Frontal cortex (tissue), 4 donors: ENCODE results near the gene ADAMTS20. TPM values are rescaled to one million over a fixed set of nuclear protein-coding genes. Genes with fewer than 3 reads are reported as not detected.

Source experiments
- DNase-seq, 2 donors: peaks; one replicate each; pipeline ENCODE4 v3.0.0; 2012; ENCODE audit warnings: low spot score in 2 of 2
- FAIRE-seq: peaks from 2 replicates; lab custom pipeline; 2012; peaks lifted over from hg19 to GRCh38; lab: Jason Lieb, UNC
- total RNA-seq: library from RNA; depleted of rRNA; stranded (reverse); fragments of >200 nt; gene quantifications from one replicate; pipeline ENCODE4 v1.2.3, GENCODE V29; 2014
- donor health status: control.
- donor health status: control.
- donor health status: control.

The ADAMTS20 gene
- total RNA-seq, 1 donor from 2014 or later: 0.41 TPM

DNA sequence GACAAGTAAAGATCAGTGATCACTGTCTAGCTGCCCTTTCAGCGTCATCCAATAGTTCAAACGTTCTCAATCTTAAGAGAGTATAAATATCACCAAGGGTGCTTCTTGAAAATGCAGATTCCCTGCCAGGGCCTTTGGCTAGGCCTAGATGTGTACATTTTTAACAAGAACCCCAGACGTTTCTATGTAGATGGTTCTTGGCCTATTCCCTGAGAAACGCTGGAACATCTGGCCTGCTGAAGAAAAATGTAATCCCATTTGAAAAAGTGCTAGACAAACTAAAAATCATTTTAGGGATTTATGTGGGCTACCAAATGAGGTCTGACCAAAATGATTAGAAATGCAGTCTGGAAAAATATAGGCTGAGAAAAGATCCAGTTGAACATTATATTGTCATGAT is 231.7 kb downstream of the ADAMTS20 start:
- FAIRE-seq (no peak), DNase-seq (no peak)

DNA sequence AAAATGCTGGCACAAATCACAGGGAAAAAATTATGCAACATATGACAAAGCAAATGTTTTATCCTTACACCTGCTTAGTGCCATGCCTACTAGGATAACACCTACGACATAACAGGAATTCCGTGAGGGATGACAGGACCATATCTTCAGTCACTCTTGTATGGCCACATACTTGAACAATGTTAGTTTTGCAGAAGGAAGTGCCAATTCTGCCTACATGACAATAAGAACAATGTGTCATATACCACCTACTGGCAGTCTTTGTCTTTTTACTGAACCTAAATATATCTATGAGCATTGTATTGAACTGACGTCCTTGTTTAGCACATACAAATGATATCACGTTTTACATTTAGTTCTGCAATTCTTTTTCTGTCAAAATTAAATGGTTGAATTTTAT is 234.0 kb downstream of the ADAMTS20 start:
- FAIRE-seq (no peak), DNase-seq (peak in 1 of 2 donors; percentile 4)

DNA sequence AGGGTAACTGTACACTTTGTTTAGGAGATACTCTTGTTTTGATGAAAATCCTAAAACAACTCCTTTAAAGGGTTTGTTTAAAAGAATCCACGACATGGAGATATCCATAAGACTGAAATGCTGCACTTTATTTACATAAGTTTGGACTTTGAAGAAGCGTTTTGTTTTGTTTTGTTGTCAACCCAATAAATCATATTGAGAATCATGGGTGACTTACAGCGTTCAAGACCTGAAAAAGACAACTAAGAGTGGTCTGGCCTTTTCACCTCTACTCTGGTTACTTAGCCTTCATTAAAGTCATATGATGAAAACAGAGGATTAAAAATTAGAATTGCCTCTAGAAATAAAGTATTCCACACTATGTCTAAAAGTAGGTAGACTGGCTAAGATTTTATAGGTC is 234.8 kb downstream of the ADAMTS20 start:
- no peak for DNase-seq
- no peak for FAIRE-seq

DNA sequence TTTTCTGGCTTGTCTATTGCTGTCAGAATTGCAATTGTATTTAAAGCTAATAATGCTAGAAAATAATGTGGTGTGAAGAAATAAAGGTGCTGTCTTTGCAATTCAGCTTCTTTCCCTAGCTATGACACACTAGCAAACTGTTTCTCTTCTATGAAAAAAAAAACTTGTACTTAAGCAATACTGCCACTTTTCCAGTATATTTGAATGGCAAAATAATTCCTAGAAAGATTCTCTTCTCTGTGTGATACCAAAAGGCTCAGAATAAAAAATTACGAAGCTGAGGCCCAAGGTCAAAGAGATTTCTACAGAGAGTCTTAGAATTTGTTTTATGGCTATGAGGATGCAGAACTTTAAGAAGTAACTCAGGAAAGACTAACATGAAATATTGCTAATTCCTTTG is 235.5 kb downstream of the ADAMTS20 start:
- DNase-seq (no peak), FAIRE-seq (no peak)

DNA sequence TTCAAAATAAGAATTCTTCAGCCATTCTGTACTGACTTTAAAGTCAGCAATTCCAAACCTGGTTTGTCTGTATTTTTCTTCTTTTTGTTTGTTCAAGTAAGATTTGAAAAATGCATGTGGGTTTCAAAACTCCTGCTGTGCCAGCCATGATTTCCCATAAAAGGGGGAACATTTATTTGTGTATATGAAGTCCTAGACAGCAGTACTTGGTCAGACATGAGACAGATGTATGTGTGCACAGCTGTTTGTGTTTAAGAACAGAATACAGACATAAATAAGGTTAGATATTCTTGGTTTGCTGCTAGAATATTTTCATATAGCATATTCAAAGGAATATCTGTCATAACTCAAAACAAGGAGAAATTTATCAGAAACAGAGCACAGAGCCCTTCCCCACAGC is 236.0 kb downstream of the ADAMTS20 start:
- DNase-seq (no peak), FAIRE-seq (no peak)

DNA sequence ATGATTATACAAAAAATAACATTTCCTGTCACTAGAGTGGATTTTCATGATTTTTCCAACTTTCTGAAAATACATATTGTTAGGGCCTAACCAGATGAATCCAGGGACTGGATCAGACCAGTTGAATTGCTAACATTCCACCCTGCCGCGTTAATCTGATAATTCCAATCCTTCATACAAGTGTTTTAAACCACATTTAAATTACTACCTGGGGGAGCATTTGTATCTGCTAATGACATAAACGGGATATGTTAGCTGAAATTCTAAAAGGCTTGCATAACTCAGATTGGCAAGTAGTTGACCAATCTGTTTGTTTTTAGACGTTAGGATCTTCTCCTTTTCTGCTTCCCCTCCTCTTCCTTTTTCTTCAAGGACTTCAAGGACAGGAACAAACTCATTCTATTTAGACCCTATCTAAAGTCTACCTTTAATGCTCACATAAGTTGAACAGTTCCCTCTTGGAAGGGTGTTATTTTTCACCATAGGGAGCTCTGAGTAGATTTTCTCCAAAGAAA is 239.0 kb downstream of the ADAMTS20 start:
- DNase-seq (no peak), FAIRE-seq (no peak)

DNA sequence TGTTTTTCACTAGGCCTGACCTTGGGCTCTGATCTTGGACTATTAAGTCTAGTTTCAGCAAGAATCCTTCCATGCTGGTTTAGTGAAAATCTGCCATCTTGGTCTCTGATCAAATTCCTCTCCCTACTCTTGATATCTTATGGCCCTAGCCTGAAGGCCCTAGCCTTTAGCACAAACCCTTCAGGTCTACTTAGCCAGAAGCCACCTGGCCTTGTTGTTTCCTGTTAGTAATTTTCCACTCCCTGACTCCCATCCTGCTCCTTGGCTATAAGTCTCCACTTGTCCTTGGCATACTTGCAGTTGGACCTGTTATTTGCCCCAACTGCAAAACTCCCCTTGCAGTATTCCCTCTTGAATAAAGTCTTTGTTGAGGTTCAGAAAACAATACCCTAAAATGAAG is 241.4 kb downstream of the ADAMTS20 start:
- DNase-seq: no peak
- no peak for FAIRE-seq

DNA sequence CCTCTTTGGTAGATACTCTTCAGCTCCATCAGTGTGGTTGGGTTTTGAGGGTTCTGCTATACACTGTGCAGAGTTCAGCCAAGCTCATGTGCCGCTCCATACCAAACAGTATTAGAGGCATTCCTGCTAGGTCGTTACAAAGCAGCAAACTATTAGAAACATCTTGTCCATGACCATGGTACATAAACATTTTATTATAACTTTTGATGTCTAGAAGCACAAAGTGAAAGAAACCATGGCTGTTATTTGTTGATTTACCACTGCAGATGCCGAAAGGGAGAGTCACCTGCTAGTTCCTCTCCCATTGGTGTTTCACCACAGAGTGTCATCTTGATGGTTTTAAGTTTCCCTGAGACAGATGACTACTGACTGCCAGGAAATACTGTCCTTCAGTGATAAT is 242.0 kb downstream of the ADAMTS20 start:
- no peak for DNase-seq
- FAIRE-seq: no peak

DNA sequence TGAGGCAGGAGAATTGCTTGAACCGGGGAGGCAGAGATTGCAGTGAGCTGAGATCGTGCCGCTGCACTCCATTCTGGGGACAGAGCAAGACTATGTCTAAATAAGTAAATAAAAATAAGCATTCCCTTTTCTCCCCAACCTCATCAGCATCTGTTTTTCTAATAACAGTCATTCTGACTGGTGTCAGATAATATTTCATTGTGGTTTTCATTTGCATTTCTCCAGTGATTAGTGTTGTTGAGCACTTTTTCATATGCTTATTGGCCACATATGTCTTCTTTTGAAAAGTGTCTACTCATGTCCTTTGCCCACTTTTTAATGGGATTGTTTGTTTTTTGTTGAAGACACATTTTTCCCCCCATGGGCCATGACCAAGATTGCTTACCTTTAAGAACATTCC is 243.2 kb downstream of the ADAMTS20 start:
- FAIRE-seq: no peak
- no peak for DNase-seq

DNA sequence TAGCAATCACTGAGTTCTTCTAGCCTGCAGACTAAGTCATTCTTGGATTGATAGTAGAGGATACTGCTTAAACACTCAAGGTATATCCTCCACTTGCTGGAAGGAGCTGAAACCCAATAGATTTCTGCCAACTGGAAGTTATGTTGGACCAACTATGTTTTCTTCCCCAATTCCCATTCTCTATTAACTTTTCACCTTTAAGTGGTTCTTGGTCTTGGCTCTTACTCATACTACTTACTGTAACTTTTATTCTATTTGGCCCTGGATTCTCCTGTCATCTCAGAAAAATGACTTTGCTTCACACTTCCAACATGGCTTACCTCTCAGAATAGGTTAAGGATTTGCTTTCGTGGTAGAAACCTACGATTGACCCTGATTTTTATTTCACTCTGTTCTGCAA is 244.9 kb downstream of the ADAMTS20 start:
- DNase-seq (no peak), FAIRE-seq (no peak)

DNA sequence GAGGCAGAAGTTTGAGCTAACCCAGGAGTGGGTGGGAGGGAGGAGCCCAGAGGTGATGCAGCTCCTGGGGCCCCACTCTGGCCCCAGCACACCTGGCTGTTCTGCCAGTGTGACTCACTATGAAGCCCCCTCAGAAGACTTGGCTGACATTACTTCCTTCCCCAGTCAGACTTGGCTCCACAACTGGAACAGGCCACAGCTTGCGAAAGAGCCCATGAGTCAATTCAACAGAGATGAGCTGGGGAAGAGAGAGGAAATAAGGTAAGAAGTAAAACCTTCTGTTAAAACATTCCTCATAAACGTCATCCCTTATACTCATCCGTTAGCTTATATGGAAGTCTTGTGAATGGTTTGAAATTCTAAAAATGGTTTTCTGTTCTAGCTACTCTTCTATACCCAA is 245.9 kb downstream of the ADAMTS20 start:
- FAIRE-seq: no peak
- DNase-seq: no peak

DNA sequence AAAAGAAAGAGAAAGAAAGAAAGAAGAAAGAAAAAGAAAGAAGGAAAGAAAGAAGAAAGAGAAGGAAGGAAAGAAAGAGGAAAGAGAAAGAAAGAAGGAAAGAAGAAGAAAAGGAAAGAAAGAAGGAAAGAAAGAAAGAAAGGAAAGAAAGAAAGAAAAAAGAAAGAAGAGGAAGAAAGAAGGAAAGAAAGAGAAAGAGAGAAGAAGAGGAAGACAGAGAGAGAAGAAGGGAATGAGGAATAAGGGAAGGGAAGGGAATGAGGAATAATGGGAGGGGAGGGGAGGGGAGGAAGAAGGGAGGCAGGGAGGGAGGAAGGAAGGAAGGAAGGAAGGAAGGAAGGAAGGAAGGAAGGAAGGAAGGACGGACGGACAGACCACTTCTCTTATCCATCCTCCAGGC is 246.9 kb downstream of the ADAMTS20 start:
- no peak for FAIRE-seq
- no peak for DNase-seq

Other genes starting within 250 kb of the ADAMTS20 start
- gene PUS7L, start 206.6 kb upstream of the ADAMTS20 start, total RNA-seq: 26.5 TPM
- gene IRAK4, start 206.7 kb upstream of the ADAMTS20 start, total RNA-seq: 4.1 TPM